DOHH2 (cell line): ENCODE data around the gene KIAA1328.

Experiments
- H3F3A ChIP-seq: fragments of 200-600 bp; sonication (generic), shearing (Covaris generic); 2 replicates; pipeline ENCODE4 v1.6.0; 2016; ENCODE audit warnings: antibody characterized with exemption, mild to moderate bottlenecking; ENCODE audit not compliant: control insufficient read depth, insufficient read depth
- H3K27ac ChIP-seq: fragments of 200-600 bp; sonication (generic); 2 replicates; pipeline ENCODE4 v1.5.1; 2014; ENCODE audit warnings: low read depth, mild to moderate bottlenecking, low read length, moderate library complexity
- H3K27me3 ChIP-seq: fragments of 200-600 bp; sonication (generic); 2 replicates; pipeline ENCODE4 v1.6.1; 2014; ENCODE audit warnings: mild to moderate bottlenecking, low read length, mixed read lengths; ENCODE audit not compliant: control insufficient read depth
- H3K36me3 ChIP-seq: fragments of 200-600 bp; sonication (generic); 2 replicates; pipeline ENCODE4 v1.6.1; 2014; ENCODE audit warnings: mild to moderate bottlenecking, low read length, moderate library complexity, mixed read lengths; ENCODE audit not compliant: control insufficient read depth
- H3K4me1 ChIP-seq: fragments of 200-600 bp; sonication (generic); 2 replicates; pipeline ENCODE4 v1.6.1; 2014; ENCODE audit warnings: mild to moderate bottlenecking, low read length, mixed read lengths; ENCODE audit not compliant: control insufficient read depth
- H3K4me2 ChIP-seq: fragments of 200-600 bp; sonication (generic); 2 replicates; pipeline ENCODE4 v1.6.0; 2014; ENCODE audit warnings: mild to moderate bottlenecking, low read length, moderate library complexity
- H3K4me3 ChIP-seq: fragments of 200-600 bp; sonication (generic); 2 replicates; pipeline ENCODE4 v1.5.1; 2014; ENCODE audit warnings: mild to moderate bottlenecking, low read length, mixed read lengths
- H3K79me2 ChIP-seq: fragments of 200-600 bp; sonication (generic); 2 replicates; pipeline ENCODE4 v1.6.1; 2014; ENCODE audit warnings: mild to moderate bottlenecking, low read length, mixed read lengths; ENCODE audit not compliant: control insufficient read depth
- H3K9me2 ChIP-seq: fragments of 200-600 bp; sonication (generic); replicated peaks from 2 replicates; pipeline ENCODE4 v1.6.1; 2014; ENCODE audit warnings: mild to moderate bottlenecking, low read length, mixed read lengths; ENCODE audit not compliant: control insufficient read depth
- H3K9me3 ChIP-seq: fragments of 200-600 bp; sonication (generic); 2 replicates; pipeline ENCODE4 v1.6.1; 2014; ENCODE audit warnings: antibody characterized with exemption, low read length, mixed read lengths; ENCODE audit not compliant: control insufficient read depth, insufficient read depth
- H4K20me1 ChIP-seq: fragments of 200-600 bp; sonication (generic); 2 replicates; pipeline ENCODE4 v1.6.0; 2014; ENCODE audit warnings: low read depth, mild to moderate bottlenecking, antibody characterized with exemption, low read length, moderate library complexity; ENCODE audit not compliant: control insufficient read depth, insufficient read depth
- CTCF ChIP-seq: fragments of 200-600 bp; sonication (generic); IDR thresholded peaks from one replicate; pipeline ENCODE4 v1.5.1; 2014; ENCODE audit warnings: antibody characterized with exemption, mild to moderate bottlenecking, low read depth, low read length; ENCODE audit not compliant: poor library complexity, severe bottlenecking
- EZH2phosphoT487 ChIP-seq: fragments of 200-600 bp; sonication (generic); IDR thresholded peaks from 2 replicates; pipeline ENCODE4 v1.6.1; 2017; ENCODE audit warnings: borderline replicate concordance, mild to moderate bottlenecking, antibody characterized with exemption, low read length, moderate library complexity, mixed read lengths

Gene KIAA1328

DNA sequence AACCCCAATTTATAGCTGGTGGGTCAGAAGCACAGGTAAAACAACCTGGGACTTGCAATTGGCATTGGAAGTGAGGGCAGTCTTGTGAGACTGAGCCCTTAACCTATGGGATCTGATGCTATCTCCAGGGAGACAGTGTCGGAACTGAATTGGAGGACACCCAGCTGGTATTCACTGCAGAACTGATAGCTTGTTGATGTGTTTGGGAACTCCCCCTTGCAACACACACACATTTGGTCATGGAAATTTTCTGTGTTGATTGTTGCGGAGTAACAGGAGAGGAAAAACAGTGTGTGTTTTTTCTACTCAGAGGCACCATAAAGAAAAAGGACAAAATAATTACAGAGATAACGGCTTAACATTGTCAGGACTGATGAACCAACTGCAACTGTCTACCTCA lies 16.2 kb upstream of the KIAA1328 start:
- Histone ChIP-seq H3K9me2 (no peaks in the 10 kb centered on the region), H3K4me2 (no peak overlapping the region), H3K4me1 (peaks cover 3% of the 10 kb centered on the region; the same call in 1 of the 2 replicates), H3K36me3 (peaks cover 36% of the 10 kb centered on the region), H3K79me2 (no peaks in the 10 kb centered on the region), H3K9me3 (no peaks in the 10 kb centered on the region), H3K27me3 (no peaks in the 10 kb centered on the region), H3K27ac (no peak overlapping the region), H3K4me3 (no peak overlapping the region), H4K20me1 (0 out of 2 replicates have a peak, but pooled peaks cover 3% of the 10 kb centered on the region), H3F3A (peaks cover 5% of the 10 kb centered on the region; the same call in 1 of the 2 replicates)
- TF ChIP-seq EZH2phosphoT487 (no peak), CTCF (no peak)

- no peak overlapping the region for H3K4me2 ChIP-seq
- peaks cover 3% of the 10 kb centered on the region; the same call in 1 of the 2 replicates for H3K4me1 ChIP-seq
- H3K4me3 ChIP-seq = no peak overlapping the region
- H3K36me3 ChIP-seq = peaks cover 38% of the 10 kb centered on the region
- H3K9me2 ChIP-seq = no peaks in the 10 kb centered on the region
- H3F3A ChIP-seq = peaks cover 5% of the 10 kb centered on the region; the same call in 1 of the 2 replicates
- H4K20me1 ChIP-seq = 0 out of 2 replicates have a peak, but pooled peaks cover 3% of the 10 kb centered on the region
- no peaks in the 10 kb centered on the region for H3K9me3 ChIP-seq
- H3K27ac ChIP-seq = no peak overlapping the region
- no peaks in the 10 kb centered on the region for H3K79me2 ChIP-seq
- H3K27me3 ChIP-seq = no peaks in the 10 kb centered on the region
- no peak for TF ChIP-seq CTCF
- TF ChIP-seq EZH2phosphoT487 = no peak
These were observed 15.7 kb upstream of the KIAA1328 start for GRCh38 chr18:36813101-36813775.

DNA sequence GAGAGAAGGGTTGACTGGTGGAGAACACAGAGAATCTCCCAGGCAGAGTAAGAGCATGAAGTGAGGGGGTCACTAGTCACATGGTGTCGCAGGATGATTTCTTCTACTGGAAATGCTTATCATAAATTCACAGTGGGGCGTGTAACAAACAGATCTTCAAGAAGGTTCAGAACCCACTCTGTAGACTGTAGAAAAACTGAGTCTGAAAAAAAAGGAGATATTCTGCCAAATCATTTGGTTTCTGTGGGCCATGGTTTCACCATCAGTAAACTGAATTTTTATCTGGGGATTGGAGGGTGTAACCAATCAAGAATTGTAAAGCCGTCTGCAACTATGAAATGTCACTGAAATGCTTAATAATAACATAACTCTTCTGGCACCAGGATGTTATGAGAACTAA lies 15.1 kb upstream of the KIAA1328 start:
- Histone ChIP-seq H3K4me1 (peaks cover 3% of the 10 kb centered on the region; the same call in 1 of the 2 replicates), H3K4me2 (no peak overlapping the region), H4K20me1 (0 out of 2 replicates have a peak, but pooled peaks cover 3% of the 10 kb centered on the region), H3K9me2 (no peaks in the 10 kb centered on the region), H3K79me2 (no peaks in the 10 kb centered on the region), H3K4me3 (no peak overlapping the region), H3K9me3 (no peaks in the 10 kb centered on the region), H3K36me3 (peaks cover 40% of the 10 kb centered on the region), H3K27ac (no peak overlapping the region), H3F3A (peaks cover 5% of the 10 kb centered on the region; the same call in 1 of the 2 replicates), H3K27me3 (no peaks in the 10 kb centered on the region)
- TF ChIP-seq EZH2phosphoT487 (no peak), CTCF (no peak)
